PC-9 (cell line): ENCODE results near the gene RHOC.

Source experiments
- CTCF ChIP-seq: fragments of 200-600 bp; sonication (generic); conservative IDR thresholded peaks from 2 replicates; pipeline ENCODE4 v1.6.1; 2017; ENCODE audit warnings: mixed run types, antibody characterized with exemption, mild to moderate bottlenecking, moderate library complexity
- EZH2 ChIP-seq: fragments of 200-600 bp; sonication (generic); IDR thresholded peaks from 2 replicates; pipeline ENCODE4 v1.8.0; 2017; ENCODE audit warnings: antibody characterized with exemption, low read depth

- TF ChIP-seq CTCF = no peak
- TF ChIP-seq EZH2 = no peak
Observed at GRCh38 chr1:112729909-112730308, 23.0 kb upstream of the RHOC start.
